A549 (cell line): Measurements from ENCODE around the gene LTV1. TPM values are rescaled to one million over a fixed set of nuclear protein-coding genes. Genes with fewer than 3 reads are reported as not detected.
"Not testable (repeated sequence)": the region's sequence is repeated elsewhere in the genome, so short reads cannot be mapped to it uniquely, and the experiment has no call there.

Source experiments
- ATAC-seq, 2 experiments: fragments of 200-7000 bp in 1 of 2; fragments of >200 bp in 1 of 2; cut with Nextera tagmentation in 1 of 2; cut with Tn5 transposase in 1 of 2; 3 replicates each; pipeline versions ENCODE4 v1.8.0 to v1.9.1; 2018 to 2020; ENCODE audit warnings: mild to moderate bottlenecking in 1 of 2, moderate library complexity in 1 of 2
- CTCF ChIA-PET: fragments of 300-600 bp; sonication (Branson Sonifier 250); formaldehyde crosslinking; extraction: SDS; loops from one replicate; lab custom pipeline; 2021; ENCODE audit warnings: antibody characterized with exemption, inconsistent platforms; lab: Yijun Ruan, JAX
- POLR2A ChIA-PET: fragments of 350-600 bp; formaldehyde crosslinking; extraction: SDS; loops from one replicate; lab custom pipeline; 2021; ENCODE audit warnings: antibody characterized with exemption, inconsistent platforms; lab: Yijun Ruan, JAX
- DNase-seq, 2 experiments: peaks; one replicate each; pipeline versions ENCODE4 v3.0.0 to v3.0.0-alpha.2; 2011 to 2016; ENCODE audit warnings: low read depth in 1 of 2, low spot score in 1 of 2
- FAIRE-seq: peaks from 2 replicates; lab custom pipeline; 2011; peaks lifted over from hg19 to GRCh38; lab: Jason Lieb, UNC
- H3K27ac ChIP-seq, 2 experiments: fragments of >200 bp; sonication (Bioruptor Twin); formaldehyde crosslinking; 3 replicates each; pipeline ENCODE4 v1.5.1; 2016 to 2017
- H3K4me1 ChIP-seq: fragments of >200 bp; sonication (Bioruptor Twin); formaldehyde crosslinking; 3 replicates; pipeline ENCODE4 v1.6.1; 2016
- H3K4me2 ChIP-seq: fragments of >200 bp; sonication (Bioruptor Twin); formaldehyde crosslinking; 3 replicates; pipeline ENCODE4 v1.6.1; 2016
- H3K4me3 ChIP-seq: fragments of >200 bp; sonication (Bioruptor Twin); formaldehyde crosslinking; 3 replicates; pipeline ENCODE4 v1.5.1; 2016
- H3K9me3 ChIP-seq: fragments of >200 bp; sonication (Bioruptor Twin); formaldehyde crosslinking; 3 replicates; pipeline ENCODE4 v1.6.1; 2016
- BHLHE40 ChIP-seq: IDR thresholded peaks from 2 replicates; pipeline ENCODE4 v1.6.1; 2012; ENCODE audit warnings: low read depth, low read length, inconsistent platforms
- CEBPB ChIP-seq, 2 experiments: fragments of >200 bp in 1 of 2; sonication (Bioruptor Twin) in 1 of 2; formaldehyde crosslinking in 1 of 2; IDR thresholded peaks; 2 replicates each; pipeline ENCODE4 v1.6.1; 2012 to 2016
- ESRRA ChIP-seq: fragments of 150-350 bp; IDR thresholded peaks from 2 replicates; pipeline ENCODE4 v1.6.1; 2014; ENCODE audit warnings: mild to moderate bottlenecking, low read length, borderline replicate concordance
- FOSL2 ChIP-seq, 2 experiments: fragments of 450-650 bp in 1 of 2; fragments of >200 bp in 1 of 2; sonication (Bioruptor Twin) in 1 of 2; formaldehyde crosslinking; IDR thresholded peaks; 2 replicates each; pipeline versions ENCODE4 v1.5.0 to v1.6.1; 2016 to 2020; ENCODE audit warnings: mild to moderate bottlenecking in 1 of 2, moderate library complexity in 1 of 2
- FOXS1 ChIP-seq: fragments of 250-450 bp; sonication (Bioruptor Pico); IDR thresholded peaks from 2 replicates; pipeline ENCODE4 v1.5.0; 2020; ENCODE audit warnings: mild to moderate bottlenecking, moderate library complexity
- HOXA7 ChIP-seq: fragments of 250-450 bp; sonication (Bioruptor Pico); IDR thresholded peaks from 2 replicates; pipeline ENCODE4 v1.5.0; 2020; ENCODE audit warnings: mild to moderate bottlenecking, moderate library complexity
- HOXB13 ChIP-seq: fragments of 250-450 bp; sonication (Bioruptor Pico); IDR thresholded peaks from 2 replicates; pipeline ENCODE4 v1.5.0; 2020; ENCODE audit warnings: low read depth, mild to moderate bottlenecking, moderate library complexity
- JUN ChIP-seq, 2 experiments: fragments of >200 bp; sonication (Bioruptor Twin); formaldehyde crosslinking; IDR thresholded peaks; 2 replicates in 1 of 2; 3 replicates in 1 of 2; pipeline ENCODE4 v1.6.1; 2016 to 2017
- JUNB ChIP-seq: fragments of >200 bp; sonication (Bioruptor Twin); formaldehyde crosslinking; IDR thresholded peaks from 2 replicates; pipeline ENCODE4 v1.6.1; 2016
- KDM5A ChIP-seq: fragments of 200-600 bp; sonication (generic); IDR thresholded peaks from 2 replicates; pipeline ENCODE4 v1.6.1; 2016; ENCODE audit warnings: antibody characterized with exemption, mild to moderate bottlenecking
- NR3C1 ChIP-seq: fragments of >200 bp; sonication (Bioruptor Twin); formaldehyde crosslinking; IDR thresholded peaks from 3 replicates; pipeline ENCODE4 v1.6.1; 2017
- PHF8 ChIP-seq: fragments of 200-600 bp; sonication (generic); IDR thresholded peaks from 2 replicates; pipeline ENCODE4 v1.6.1; 2016; ENCODE audit warnings: low read depth, mild to moderate bottlenecking, antibody characterized with exemption, moderate library complexity, borderline replicate concordance
- POLR2A ChIP-seq: IDR thresholded peaks from 2 replicates; pipeline ENCODE4 v1.6.1; 2012; ENCODE audit warnings: mild to moderate bottlenecking, low read length
- RCOR1 ChIP-seq: fragments of 150-350 bp; IDR thresholded peaks from 2 replicates; pipeline ENCODE4 v1.6.1; 2014; ENCODE audit warnings: antibody characterized with exemption, low read length, low read depth
- TP53 ChIP-seq: fragments of 250-450 bp; sonication (Bioruptor Pico); IDR thresholded peaks from 2 replicates; pipeline ENCODE4 v1.5.0; 2021; ENCODE audit warnings: mild to moderate bottlenecking, moderate library complexity
- ZFP36 ChIP-seq: fragments of 450-650 bp; IDR thresholded peaks from 2 replicates; pipeline ENCODE4 v1.6.1; 2014; ENCODE audit warnings: borderline replicate concordance; ENCODE audit not compliant: partially characterized antibody
- ZSCAN20 ChIP-seq: fragments of 250-450 bp; sonication (Bioruptor Pico); IDR thresholded peaks from 2 replicates; pipeline ENCODE4 v1.8.0; 2022; ENCODE audit warnings: mild to moderate bottlenecking, moderate library complexity
- WGBS: methylation state at CpG from one replicate; pipeline ENCODE4 v1.1.6; 2017; ENCODE audit errors: missing lambda C conversion rate; 5-methylcytosine and 5-hydroxymethylcytosine counted together
- polyA plus RNA-seq, 4 experiments: library from polyadenylated mRNA; depleted of rRNA in 3 of 4; stranded (reverse); fragments of >200 nt; fragmentation: RNase III in 1 of 4; extraction: RNeasy Plus Mini Kit Qiagen cat#74134 plus additional on column Dnase treatment in 1 of 4; gene quantifications; 2 replicates in 3 of 4; 3 replicates in 1 of 4; pipeline ENCODE4 v1.2.3, GENCODE V29; 2011 to 2017
- TF ChIP-seq, protein P1 (sequence below): fragments of >200 bp; sonication (Bioruptor Twin); formaldehyde crosslinking; IDR thresholded peaks from 3 replicates; pipeline ENCODE4 v1.6.1; 2016
- TF ChIP-seq, protein P2 (sequence below): fragments of >200 bp; sonication (Bioruptor Twin); formaldehyde crosslinking; IDR thresholded peaks from 3 replicates; pipeline ENCODE4 v1.5.1; 2016
- TF ChIP-seq, protein P3 (sequence below): fragments of 450-650 bp; IDR thresholded peaks from 2 replicates; pipeline ENCODE4 v1.6.1; 2014; ENCODE audit warnings: antibody characterized with exemption
- TF ChIP-seq, protein P4 (sequence below): fragments of 250-450 bp; sonication (Bioruptor Pico); IDR thresholded peaks from 2 replicates; pipeline ENCODE4 v1.5.0; 2021; ENCODE audit warnings: mild to moderate bottlenecking, moderate library complexity, borderline replicate concordance

The LTV1 gene
- polyA plus RNA-seq, 2 of the 4 experiments (the other 2 are of a cell fraction), result 50.7 to 52.4 TPM

DNA sequence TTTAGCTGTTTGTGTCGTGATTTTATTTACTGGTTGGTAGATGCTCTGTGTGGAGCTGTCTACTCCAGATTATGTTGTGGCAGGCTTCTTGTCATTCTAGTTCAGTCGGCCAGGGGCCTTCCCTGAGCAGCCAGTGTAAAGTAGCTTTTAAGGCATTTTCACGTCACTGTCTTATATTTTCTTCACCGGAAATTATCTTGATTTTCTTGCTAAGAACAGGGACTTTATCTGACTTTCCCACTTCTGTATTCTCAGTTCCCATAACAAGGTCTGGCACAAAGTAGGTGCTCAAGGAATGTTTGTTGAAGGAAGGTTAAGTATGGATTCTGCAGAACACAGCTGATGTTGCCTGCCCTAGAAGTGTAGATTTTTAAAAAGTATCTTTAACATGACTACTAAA lies 868 bp downstream of the LTV1 start:
- H3K4me3 ChIP-seq, result peak overlapping the region; percentile 96
- TF ChIP-seq KDM5A (no peak), ZFP36 (no peak), FOXS1 (CRISPR knock-in tag) (no peak), POLR2A (no peak)
- TF ChIP-seq, protein P1, sequence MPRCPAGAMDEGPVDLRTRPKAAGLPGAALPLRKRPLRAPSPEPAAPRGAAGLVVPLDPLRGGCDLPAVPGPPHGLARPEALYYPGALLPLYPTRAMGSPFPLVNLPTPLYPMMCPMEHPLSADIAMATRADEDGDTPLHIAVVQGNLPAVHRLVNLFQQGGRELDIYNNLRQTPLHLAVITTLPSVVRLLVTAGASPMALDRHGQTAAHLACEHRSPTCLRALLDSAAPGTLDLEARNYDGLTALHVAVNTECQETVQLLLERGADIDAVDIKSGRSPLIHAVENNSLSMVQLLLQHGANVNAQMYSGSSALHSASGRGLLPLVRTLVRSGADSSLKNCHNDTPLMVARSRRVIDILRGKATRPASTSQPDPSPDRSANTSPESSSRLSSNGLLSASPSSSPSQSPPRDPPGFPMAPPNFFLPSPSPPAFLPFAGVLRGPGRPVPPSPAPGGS, result no peak
- TF ChIP-seq, all 56 proteins: peak for 0
- FAIRE-seq, result no peak
- H3K4me1 ChIP-seq, result peaks cover 10% of the 10 kb centered on the region; the same call in 2 of the 3 replicates
- DNase-seq, result peak; percentile 3 to 9
- peak overlapping the region; percentile 99 for H3K4me2 ChIP-seq
- WGBS, result 0% methylated on average over 4 of the region's 4 CpGs
- ChIA-PET CTCF (interaction anchor here (1.3 kb wide), 1 partner anchor 269 kb away, joined by 5 read pairs; no protein-coding TSS in a partner anchor), POLR2A (interaction anchor here (1.5 kb wide), 1 partner anchor 269 kb away, joined by 10 read pairs; no protein-coding TSS in a partner anchor)
- peak overlapping the region; percentile 92 to 98 for H3K27ac ChIP-seq
- ATAC-seq, result no peak
- H3K9me3 ChIP-seq, result no peaks in the 10 kb centered on the region

DNA sequence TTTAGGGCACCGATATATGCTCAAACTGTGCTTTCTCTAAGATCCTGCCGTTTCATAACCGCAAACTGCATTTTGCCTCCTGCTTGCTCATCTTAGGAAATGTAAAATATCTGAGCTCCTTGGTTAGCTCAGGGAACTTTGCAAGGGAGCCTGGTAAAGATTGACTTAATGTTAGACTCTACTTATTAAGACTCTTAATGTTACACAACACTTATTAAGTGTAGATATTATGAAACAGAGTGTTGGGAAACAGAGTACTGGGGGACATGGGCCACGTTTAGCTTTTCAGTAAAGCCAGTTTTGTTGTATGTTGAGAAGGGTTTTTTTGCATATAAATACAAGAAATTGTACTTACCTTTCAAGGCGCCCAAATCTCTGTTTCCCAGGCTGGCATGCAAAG lies 1.9 kb downstream of the LTV1 start:
- DNase-seq (no peak), ATAC-seq (no peak), FAIRE-seq (no peak)
- 88% methylated on average over 5 of the region's 5 CpGs for WGBS
- no peaks in the 10 kb centered on the region for H3K9me3 ChIP-seq
- TF ChIP-seq JUN (IDR thresholded peaks at IDR 0.05), result no peak
- no peak for TF ChIP-seq HOXA7 (CRISPR knock-in tag)
- TF ChIP-seq, protein P2, sequence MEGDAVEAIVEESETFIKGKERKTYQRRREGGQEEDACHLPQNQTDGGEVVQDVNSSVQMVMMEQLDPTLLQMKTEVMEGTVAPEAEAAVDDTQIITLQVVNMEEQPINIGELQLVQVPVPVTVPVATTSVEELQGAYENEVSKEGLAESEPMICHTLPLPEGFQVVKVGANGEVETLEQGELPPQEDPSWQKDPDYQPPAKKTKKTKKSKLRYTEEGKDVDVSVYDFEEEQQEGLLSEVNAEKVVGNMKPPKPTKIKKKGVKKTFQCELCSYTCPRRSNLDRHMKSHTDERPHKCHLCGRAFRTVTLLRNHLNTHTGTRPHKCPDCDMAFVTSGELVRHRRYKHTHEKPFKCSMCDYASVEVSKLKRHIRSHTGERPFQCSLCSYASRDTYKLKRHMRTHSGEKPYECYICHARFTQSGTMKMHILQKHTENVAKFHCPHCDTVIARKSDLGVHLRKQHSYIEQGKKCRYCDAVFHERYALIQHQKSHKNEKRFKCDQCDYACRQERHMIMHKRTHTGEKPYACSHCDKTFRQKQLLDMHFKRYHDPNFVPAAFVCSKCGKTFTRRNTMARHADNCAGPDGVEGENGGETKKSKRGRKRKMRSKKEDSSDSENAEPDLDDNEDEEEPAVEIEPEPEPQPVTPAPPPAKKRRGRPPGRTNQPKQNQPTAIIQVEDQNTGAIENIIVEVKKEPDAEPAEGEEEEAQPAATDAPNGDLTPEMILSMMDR, result no peak
- TF ChIP-seq ZSCAN20 (CRISPR knock-in tag), result no peak
- no peak for TF ChIP-seq FOXS1 (CRISPR knock-in tag)
- no peak for TF ChIP-seq HOXB13 (CRISPR knock-in tag)
- TF ChIP-seq PHF8, result no peak
- TF ChIP-seq CEBPB (IDR thresholded peaks at IDR 0.05), result no peak
- TF ChIP-seq JUNB, result no peak
- no peak for TF ChIP-seq TP53 (CRISPR knock-in tag)
- TF ChIP-seq FOSL2 (IDR thresholded peaks at IDR 0.05), result no peak
- no peak for TF ChIP-seq FOSL2 (CRISPR knock-in tag; IDR thresholded peaks at IDR 0.05)
- TF ChIP-seq NR3C1, result no peak
- TF ChIP-seq ESRRA, result no peak
- TF ChIP-seq, protein P3, sequence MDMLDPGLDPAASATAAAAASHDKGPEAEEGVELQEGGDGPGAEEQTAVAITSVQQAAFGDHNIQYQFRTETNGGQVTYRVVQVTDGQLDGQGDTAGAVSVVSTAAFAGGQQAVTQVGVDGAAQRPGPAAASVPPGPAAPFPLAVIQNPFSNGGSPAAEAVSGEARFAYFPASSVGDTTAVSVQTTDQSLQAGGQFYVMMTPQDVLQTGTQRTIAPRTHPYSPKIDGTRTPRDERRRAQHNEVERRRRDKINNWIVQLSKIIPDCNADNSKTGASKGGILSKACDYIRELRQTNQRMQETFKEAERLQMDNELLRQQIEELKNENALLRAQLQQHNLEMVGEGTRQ, result no peak
- no peak for TF ChIP-seq BHLHE40
- no peak for TF ChIP-seq RCOR1
- TF ChIP-seq, protein P4, sequence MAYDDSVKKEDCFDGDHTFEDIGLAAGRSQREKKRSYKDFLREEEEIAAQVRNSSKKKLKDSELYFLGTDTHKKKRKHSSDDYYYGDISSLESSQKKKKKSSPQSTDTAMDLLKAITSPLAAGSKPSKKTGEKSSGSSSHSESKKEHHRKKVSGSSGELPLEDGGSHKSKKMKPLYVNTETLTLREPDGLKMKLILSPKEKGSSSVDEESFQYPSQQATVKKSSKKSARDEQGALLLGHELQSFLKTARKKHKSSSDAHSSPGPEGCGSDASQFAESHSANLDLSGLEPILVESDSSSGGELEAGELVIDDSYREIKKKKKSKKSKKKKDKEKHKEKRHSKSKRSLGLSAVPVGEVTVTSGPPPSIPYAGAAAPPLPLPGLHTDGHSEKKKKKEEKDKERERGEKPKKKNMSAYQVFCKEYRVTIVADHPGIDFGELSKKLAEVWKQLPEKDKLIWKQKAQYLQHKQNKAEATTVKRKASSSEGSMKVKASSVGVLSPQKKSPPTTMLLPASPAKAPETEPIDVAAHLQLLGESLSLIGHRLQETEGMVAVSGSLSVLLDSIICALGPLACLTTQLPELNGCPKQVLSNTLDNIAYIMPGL (CRISPR knock-in tag), result no peak
- H3K4me2 ChIP-seq, result peak overlapping the region; percentile 99
- peaks cover 10% of the 10 kb centered on the region; the same call in 2 of the 3 replicates for H3K4me1 ChIP-seq
- ChIA-PET POLR2A (interaction anchor here (0.6 kb wide), 1 partner anchor 59 kb away, joined by 3 read pairs; no protein-coding TSS in a partner anchor), CTCF (no interaction called here)
- no peak overlapping the region for H3K27ac ChIP-seq
- no peak overlapping the region for H3K4me3 ChIP-seq

DNA sequence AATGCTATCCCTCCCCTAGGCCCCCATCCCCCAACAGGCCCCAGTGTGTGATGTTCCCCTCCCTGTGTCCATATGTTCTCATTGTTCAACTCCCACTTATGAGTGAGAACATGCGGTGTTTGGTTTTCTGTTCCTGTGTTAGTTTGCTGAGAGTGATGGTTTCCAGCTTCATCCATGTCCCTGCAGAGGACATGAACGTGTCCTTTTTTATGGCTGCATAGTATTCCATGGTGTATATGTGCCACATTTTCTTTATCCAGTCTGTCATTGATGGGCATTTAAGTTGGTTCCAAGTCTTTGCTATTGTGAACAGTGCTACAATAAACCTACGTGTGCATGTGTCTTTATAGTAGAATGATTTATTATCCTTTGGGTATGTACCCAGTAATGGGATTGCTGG lies 8.6 kb downstream of the LTV1 start:
- H3K9me3 ChIP-seq, result peaks cover 17% of the 10 kb centered on the region; the same call in 2 of the 3 replicates
- FAIRE-seq, H3K4me2 ChIP-seq, ATAC-seq, CTCF ChIA-PET, DNase-seq, H3K4me1 ChIP-seq, H3K27ac ChIP-seq, H3K4me3 ChIP-seq: not testable (repeated sequence)
- POLR2A ChIA-PET, result interaction anchor here (1.3 kb wide), 1 partner anchor 9 kb away, joined by 4 read pairs; the partner anchor contains the start of gene LTV1
- WGBS, result 94% methylated on average over 3 of the region's 3 CpGs

DNA sequence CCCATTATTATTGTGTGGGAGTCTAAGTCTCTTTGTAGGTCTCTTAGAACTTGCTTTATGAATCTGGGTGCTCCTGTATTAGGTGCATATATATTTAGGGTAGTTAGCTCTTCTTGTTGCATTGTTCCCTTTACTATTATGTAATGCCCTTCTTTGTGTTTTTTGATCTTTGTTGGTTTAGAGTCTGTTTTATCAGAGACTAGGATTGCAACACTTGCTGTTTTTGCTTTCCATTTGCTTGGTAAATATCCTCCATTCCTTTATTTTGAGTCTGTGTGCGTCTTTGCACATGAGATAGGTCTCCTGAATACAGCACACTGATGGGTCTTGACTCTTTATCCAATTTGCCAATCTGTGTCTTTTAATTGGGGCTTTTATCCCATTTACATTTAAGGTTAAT lies 11.9 kb downstream of the LTV1 start:
- H3K27ac ChIP-seq, DNase-seq, H3K4me3 ChIP-seq, ATAC-seq, POLR2A ChIA-PET, FAIRE-seq, H3K4me2 ChIP-seq, CTCF ChIA-PET, H3K4me1 ChIP-seq: not testable (repeated sequence)
- H3K9me3 ChIP-seq, result peaks cover 17% of the 10 kb centered on the region; the same call in 2 of the 3 replicates
- WGBS, result 100% methylated on average over 1 of the region's 1 CpG

DNA sequence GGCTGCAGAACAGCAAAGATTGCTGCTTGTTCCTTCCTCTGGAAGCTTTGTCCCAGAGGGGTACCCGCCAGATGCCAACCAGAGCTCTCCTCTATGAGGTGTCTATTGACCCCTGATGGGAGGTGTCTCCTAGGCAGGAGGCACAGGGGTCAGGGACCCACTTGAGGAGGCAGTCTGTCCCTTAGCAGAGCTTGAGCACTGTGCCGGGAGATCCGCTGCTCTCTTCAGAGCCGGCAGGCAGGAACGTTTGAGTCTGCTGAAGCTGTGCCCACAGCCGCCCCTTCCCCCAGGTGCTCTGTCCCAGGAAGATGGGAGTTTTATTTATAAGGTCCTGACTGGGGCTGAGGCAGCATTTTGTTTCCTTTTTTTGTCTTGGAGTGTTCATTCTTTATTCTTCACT lies 13.6 kb downstream of the LTV1 start:
- 90% methylated on average over 5 of the region's 6 CpGs for WGBS
- CTCF ChIA-PET, H3K27ac ChIP-seq, POLR2A ChIA-PET, H3K4me2 ChIP-seq, FAIRE-seq, DNase-seq, H3K4me3 ChIP-seq, ATAC-seq, H3K4me1 ChIP-seq: not testable (repeated sequence)
- H3K9me3 ChIP-seq, result peaks cover 17% of the 10 kb centered on the region; the same call in 2 of the 3 replicates
